Myocyte (in vitro differentiated cells): Measurements from ENCODE around the gene MTA1. TPM values are rescaled to one million over a fixed set of nuclear protein-coding genes. Genes with fewer than 3 reads are reported as not detected.

Source experiments
- DNase-seq: peaks from one replicate; pipeline ENCODE4 v3.0.0-alpha.2; 2012; ENCODE audit warnings: low read depth
- polyA plus RNA-seq: library from polyadenylated mRNA; unstranded; fragments of >200 nt; gene quantifications from one replicate; pipeline ENCODE4 v1.2.1, GENCODE V29; 2012; ENCODE audit warnings: missing spikeins
- total RNA-seq: library from RNA; depleted of rRNA; stranded (reverse); fragments of >200 nt; gene quantifications from 2 replicates; pipeline ENCODE4 v1.2.3, GENCODE V29; 2014

Gene MTA1
- total RNA-seq = 44.0 and 50.9 TPM in 2 replicates
- 64.6 TPM for polyA plus RNA-seq

DNA sequence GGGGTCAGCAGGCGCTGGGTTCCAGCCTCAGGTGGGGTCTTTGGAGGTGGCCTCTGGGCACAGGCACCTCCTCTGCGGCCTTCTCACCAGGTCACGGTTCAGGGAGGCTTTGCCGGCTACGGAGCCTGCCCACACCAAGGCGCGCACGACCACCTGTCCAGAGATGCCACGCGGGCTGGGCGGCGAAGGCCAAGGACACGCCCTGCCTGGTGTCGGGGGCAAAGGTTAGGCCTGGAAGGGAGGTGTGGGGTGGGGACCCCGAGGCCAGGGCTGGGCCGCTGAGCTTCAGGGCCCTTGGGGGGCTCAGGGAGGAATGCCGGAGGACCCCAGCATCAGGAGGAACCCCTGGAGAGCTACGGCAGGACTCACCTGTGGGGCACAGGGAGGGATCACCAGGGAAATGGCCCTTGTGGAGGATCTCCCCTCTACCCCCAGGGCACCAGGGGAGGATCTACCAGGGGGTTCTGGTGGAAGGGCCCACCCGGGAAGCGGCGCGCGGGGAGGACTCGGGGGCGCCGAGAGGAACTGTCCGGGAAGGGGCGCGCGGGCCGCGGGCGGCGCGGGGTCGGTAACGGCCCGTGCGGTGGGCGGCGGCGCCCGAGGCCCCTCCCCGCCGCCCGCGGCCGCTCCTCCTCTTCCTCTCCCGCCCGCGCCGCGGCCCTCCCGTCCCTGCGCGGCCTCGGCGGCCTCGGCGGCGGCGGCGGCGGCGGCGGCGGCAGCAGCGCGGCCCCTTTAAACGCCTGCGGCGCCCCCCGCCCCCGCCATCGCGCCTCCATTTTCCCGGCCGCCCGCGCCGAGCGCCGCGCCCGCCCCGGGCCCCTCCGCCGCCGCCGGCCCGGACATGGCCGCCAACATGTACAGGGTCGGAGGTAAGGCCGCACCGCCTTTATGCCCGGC, at the start of gene MTA1:
MTA1 (plus strand) TSS at position 633 of the 897 bp plus-strand sequence; CDS start at position 842, 209 bp downstream.
- DNase-seq = peak; percentile 43

- DNase-seq = no peak
Measured at GRCh38 chr14:105374389-105374788, 45.2 kb upstream of the MTA1 start.

DNA sequence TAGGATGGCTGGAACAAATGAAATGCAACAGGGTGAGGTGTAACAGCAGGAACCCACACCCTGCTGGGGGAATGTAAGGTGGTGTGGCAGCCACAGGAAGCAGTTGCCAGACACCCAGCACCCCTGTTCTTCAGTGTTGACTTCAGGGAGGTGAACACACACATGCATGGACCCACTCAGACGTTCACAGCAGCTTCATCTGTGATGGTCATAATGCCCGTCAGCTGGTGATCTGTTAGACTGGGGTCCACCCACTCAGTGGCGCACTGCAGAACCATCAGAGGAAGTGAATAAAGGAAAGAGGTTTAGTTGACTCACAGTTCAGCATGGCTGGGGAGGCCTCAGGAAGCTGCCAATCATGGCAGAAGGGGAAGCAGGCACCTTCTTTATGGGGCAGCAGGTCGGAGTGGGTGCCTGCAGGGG, 44.0 kb upstream of the MTA1 start:
- no peak for DNase-seq

DNA sequence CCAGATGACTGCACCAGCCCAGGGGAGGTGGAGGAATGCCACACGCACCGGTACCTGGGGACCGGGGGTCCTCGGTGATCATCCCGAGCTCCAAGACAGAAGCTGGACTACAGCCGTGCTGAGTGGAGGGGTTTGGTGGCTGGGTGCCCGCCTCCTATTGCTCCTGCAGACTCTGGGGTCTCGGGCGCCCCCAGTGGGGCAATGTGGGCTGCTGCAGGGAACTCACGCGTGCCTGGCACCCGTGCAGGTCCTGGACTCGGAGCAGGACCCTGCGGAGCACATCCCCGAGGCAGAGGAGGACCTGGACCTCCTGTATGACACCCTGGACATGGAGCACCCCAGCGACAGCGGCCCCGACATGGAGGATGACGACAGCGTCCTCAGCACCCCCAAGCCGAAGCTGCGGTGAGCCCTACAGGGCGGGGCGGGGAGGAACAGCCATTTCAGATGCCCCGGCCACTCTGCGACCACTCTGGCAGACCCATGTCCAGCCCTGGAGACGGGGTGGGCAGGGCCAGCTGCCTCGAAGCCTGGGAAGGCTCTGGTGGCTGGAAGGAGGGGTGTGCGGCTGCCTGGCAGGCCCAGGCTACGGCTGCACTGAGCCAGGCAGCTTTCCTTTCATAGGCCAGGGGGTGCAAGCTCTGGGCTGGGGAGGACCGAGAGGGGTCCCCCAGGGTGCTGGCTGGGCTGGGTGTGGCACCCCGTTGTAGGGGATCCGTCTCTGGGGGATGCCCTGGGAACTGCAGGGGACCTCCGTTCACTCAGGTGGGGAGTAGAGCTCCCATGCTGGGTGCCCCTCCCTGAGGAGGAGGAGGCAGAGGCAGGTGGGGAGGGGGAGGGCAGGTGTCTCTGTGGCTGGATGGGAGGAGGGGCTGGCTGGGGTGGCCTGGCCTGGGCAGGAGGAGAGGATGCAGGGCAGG, 42.8 kb upstream of the MTA1 start:
- no peak for DNase-seq

DNA sequence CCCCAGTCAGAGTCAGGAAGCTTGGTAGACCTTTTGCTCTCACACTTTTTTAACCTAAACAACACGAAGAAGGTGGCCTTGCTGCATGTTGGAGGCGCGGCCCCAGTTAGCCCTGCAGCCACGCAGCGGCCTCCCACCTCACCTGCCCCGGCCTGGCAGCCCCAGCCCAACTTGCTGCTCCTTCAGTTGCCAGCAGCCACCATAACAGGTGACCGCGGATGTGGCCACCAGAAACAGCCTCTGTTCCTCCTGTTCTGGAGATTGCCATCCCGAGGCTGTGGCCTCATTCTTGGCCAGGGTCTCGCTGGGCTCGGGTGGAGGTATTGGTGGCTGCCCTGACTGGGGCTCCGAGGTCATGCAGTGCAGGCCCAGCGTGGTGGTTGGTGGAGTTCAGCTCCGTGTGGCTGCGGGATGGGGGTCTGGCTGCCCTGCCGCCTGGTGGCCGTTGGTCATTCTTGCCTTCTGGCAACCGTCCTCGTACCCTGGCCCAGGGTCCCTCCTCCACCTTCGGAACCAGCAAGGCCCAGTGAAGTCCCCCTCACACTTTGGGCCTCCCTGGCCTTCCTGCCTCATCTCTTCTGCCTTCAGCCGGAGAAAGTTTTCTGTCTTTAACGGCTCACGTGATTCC, 42.0 kb upstream of the MTA1 start:
- no peak for DNase-seq

DNA sequence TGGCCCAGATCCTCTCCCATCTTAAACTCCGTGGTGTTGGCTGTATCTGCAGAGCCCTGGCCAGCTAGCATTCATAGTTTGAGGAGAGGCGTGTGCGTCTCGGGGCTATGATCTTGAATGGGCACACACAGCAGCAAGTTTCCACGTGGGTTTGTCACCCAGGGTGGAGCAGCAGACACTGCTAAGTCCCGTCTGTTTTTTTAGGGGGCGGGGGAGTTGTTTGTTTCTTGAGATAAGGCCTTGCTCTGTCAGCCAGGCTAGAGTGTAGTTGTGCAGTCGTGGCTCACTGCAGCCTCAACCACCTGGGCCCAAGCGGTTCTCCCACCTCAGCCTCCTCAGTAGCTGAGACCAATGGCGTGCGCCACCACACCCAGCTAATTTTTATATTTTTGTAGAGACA, 41.4 kb upstream of the MTA1 start:
- DNase-seq = no peak

GRCh38 chr14:105378873-105379685, 40.5 kb upstream of the MTA1 start:
- DNase-seq = no peak

DNA sequence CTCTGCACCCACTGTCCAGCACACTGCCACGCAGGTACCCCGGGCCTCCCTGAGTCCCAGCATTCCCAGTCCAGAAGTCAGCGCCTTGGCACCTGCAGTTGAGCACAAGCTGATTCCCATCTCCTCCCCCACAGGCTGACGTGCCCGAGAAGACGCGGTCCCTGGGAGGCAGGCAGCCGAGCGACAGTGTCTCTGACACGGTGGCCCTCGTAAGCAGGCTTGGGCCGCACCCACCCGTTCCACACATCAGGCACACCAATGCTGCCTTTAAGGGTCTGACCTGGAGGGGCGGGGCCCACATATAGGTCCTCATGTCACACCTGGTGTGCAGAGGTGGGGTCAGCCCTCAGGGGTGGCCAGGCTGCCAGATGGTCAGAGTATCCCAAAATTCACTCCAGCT, 39.7 kb upstream of the MTA1 start:
- DNase-seq = no peak

DNA sequence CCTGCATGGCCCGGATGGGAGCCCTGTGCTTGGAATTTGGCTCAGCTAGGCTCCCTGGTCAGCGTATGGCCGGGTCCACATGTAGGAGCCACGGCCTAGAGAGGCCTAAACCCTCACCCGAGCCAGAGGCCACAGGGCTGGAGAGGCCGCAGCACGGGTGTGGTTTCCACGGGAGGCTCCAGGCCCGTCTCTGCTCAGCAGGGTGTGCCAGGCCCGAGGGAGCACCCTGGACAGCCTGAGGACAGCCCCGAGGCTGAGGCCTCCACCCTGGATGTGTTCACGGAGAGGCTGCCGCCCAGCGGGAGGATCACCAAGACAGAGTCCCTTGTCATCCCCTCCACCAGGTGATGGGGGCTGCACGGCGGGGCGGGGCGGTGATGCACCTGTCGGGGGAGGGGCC, 38.9 kb upstream of the MTA1 start:
- no peak for DNase-seq

GRCh38 chr14:105381446-105382342, 37.9 kb upstream of the MTA1 start:
- no peak for DNase-seq

GRCh38 chr14:105382343-105383082, 37.1 kb upstream of the MTA1 start:
- no peak for DNase-seq

DNA sequence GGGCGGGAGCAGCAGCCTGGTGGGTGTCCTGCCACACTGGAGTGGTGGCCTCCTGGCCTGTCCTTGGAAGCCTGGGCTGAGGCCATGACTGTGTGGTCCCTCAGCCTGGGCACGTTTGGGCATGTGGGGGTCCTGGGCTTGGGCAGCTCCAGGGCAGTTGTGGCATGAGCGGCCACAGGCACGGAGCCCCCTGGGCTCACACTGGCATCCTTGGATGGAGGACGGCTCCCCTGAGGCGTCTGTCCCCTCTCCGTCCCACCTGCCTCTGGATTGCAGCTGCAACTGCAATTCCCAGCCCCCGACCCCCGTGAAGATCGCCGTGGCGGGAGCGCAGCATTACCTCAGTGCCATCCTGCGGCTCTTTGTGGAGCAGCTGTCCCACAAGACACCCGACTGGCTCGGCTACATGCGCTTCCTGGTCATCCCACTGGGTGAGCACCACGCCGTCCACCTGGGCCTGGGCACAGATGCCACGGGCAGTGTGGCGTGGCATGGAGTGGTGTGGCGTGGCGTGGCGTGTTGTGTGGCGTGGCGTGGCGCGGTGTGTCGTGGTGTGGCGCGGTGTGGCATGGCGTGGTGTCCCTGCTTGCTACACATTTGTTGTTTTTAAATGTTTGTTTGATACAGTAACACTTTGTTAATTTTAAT, 36.4 kb upstream of the MTA1 start:
- no peak for DNase-seq

DNA sequence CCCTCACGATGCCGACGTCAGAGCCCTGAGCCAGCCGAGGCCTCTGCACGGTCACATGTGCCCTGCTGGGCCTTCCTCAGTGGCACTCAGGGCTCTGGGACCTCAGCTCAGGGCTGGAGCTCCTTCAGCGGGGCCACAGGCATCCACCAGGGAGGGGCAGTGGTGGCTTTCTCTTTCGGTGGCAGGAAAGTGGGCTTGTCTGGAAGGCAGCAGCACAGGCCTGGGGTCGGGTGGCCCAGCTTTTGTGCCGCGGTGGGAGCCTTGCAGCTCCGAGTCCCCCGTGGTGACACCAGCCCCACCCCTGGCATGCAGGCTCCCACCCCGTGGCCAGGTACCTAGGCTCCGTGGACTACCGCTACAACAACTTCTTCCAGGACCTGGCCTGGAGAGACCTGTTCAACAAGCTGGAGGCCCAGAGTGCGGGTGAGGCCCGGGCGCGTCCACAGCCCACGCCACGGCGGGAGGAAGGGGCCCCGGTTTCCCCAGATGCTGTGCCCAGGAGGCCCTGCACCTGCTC, 35.5 kb upstream of the MTA1 start:
- no peak for DNase-seq

GRCh38 chr14:105384605-105385321, 34.9 kb upstream of the MTA1 start:
- peak; percentile 85 for DNase-seq

GRCh38 chr14:105385322-105385637, 34.3 kb upstream of the MTA1 start:
- no peak for DNase-seq

GRCh38 chr14:105385698-105386365, 33.8 kb upstream of the MTA1 start:
- DNase-seq = no peak
